Kidney (tissue), 14 donors: ENCODE results near the gene PIGC. TPM values are rescaled to one million over a fixed set of nuclear protein-coding genes. Genes with fewer than 3 reads are reported as not detected.

Experiments used
- DNase-seq, 5 donors: peaks; one replicate each; pipeline ENCODE4 v3.0.0-alpha.2; 2013 to 2020
- FAIRE-seq: peaks from 2 replicates; lab custom pipeline; 2012; peaks lifted over from hg19 to GRCh38; lab: Jason Lieb, UNC
- H3K27ac ChIP-seq, 2 donors: one replicate each; pipeline ENCODE4 v1.7.0; 2013; ENCODE audit warnings: low read depth in 2 of 2, low read length in 2 of 2, inconsistent platforms in 1 of 2
- H3K27me3 ChIP-seq: one replicate; pipeline ENCODE4 v1.7.1; 2013; ENCODE audit warnings: low read length, inconsistent platforms; ENCODE audit not compliant: control insufficient read depth, insufficient read depth
- H3K36me3 ChIP-seq, 3 donors: one replicate each; pipeline versions ENCODE4 v1.7.0 to v1.7.1; 2013; ENCODE audit warnings: low read length in 3 of 3, control low read depth in 1 of 3, inconsistent platforms in 1 of 3; ENCODE audit not compliant: insufficient read depth in 3 of 3, control insufficient read depth in 2 of 3
- H3K4me1 ChIP-seq, 3 donors: one replicate each; pipeline versions ENCODE4 v1.7.0 to v1.7.1; 2013; ENCODE audit warnings: low read length in 3 of 3, inconsistent platforms in 1 of 3, low read depth in 1 of 3; ENCODE audit not compliant: control insufficient read depth in 2 of 3, insufficient read depth in 2 of 3
- H3K4me3 ChIP-seq, 3 donors: one replicate each; pipeline versions ENCODE4 v1.7.0 to v1.8.1; 2013; ENCODE audit warnings: low read length in 3 of 3, control low read depth in 1 of 3, inconsistent platforms in 1 of 3
- H3K9ac ChIP-seq, 3 donors: one replicate each; pipeline versions ENCODE4 v1.7.0 to v1.7.1; 2013; ENCODE audit warnings: low read length in 3 of 3, control low read depth in 1 of 3, inconsistent platforms in 1 of 3
- H3K9me3 ChIP-seq, 3 donors: one replicate each; pipeline versions ENCODE4 v1.7.0 to v1.7.1; 2013; ENCODE audit warnings: low read length in 3 of 3, control low read depth in 1 of 3, inconsistent platforms in 1 of 3; ENCODE audit not compliant: control insufficient read depth in 2 of 3, insufficient read depth in 1 of 3
- CTCF ChIP-seq: IDR thresholded peaks from 3 replicates; pipeline ENCODE4 v1.5.1; 2012; ENCODE audit warnings: mild to moderate bottlenecking, moderate library complexity, borderline replicate concordance; ENCODE audit not compliant: insufficient read depth; ENCODE audit errors: extremely low read depth
- intact Hi-C: fragments of 100-400 bp; cut with DNase I; formaldehyde crosslinking; loops from one replicate; pipeline ENCODE4 v1.11.1; 2022
- polyA plus RNA-seq: library from polyadenylated mRNA; stranded (reverse); fragments of 350-450 nt; fragmentation: Illumina TruSeq; extraction: RNeasy Lipid Tissue Mini Kit (QIAGEN cat#74804); gene quantifications from one replicate; pipeline ENCODE4 v1.2.3, GENCODE V29; 2014; ENCODE audit warnings: low read depth, low replicate concordance; ENCODE audit not compliant: insufficient read depth
- total RNA-seq: library from RNA; stranded (reverse); fragmentation: NEBNext Ultra II Directional; extraction: Animal tissue kit (Norgen Biotek cat#: 25700); gene quantifications from one replicate; pipeline ENCODE4 v1.2.1, GENCODE V29; 2021
- donor health status: control.
- donor health status: control.
- donor health status: control.
- donor health status: control.
- donor health status: control.
- donor health status: DM: yes; HTN: yes; CAD: no.
- donor health status: Normal renal cell carcinoma (clear cell type).

The PIGC gene
- total and polyA plus RNA-seq, 2 donors from 2014 or later = 27.6 to 28.6 TPM

- Histone ChIP-seq H3K36me3 (no peaks in the 10 kb centered on the region), H3K4me3 (no peak overlapping the region), H3K9ac (no peak overlapping the region), H3K27me3 (no peaks in the 10 kb centered on the region), H3K27ac (no peak overlapping the region), H3K4me1 (peaks cover 0 to 9% (median 8%) of the 10 kb centered on the region in 3 donors), H3K9me3 (no peaks in the 10 kb centered on the region)
- intact Hi-C loops = no loop called here
- DNase-seq = peak in 1 of 5 donors; percentile 19
- no peak for TF ChIP-seq CTCF
- no peak for FAIRE-seq
These were observed 5.2 kb upstream of the PIGC start for GRCh38 chr1:172448995-172449584.

DNA sequence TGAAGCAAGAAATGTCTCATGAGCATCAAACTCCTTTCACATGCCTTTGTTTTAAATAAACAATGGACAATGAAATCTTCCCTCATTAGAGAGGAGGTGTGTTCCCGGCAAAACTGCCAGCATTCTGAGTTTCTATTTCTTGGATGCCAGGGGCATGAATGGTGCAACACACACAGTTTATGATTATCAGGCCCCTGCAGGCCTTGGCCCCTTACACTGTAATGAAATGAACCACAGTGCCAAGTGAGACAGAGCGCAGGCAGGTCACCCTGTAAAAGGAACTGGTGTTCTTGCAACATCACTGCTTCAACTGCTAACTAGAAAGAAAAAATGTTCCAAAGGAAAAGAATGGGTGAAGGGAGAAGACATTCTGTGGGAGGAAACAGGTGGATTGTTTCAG, 3.8 kb upstream of the PIGC start:
- H3K27ac ChIP-seq = no peak overlapping the region
- H3K4me3 ChIP-seq = no peak overlapping the region
- H3K4me1 ChIP-seq = peaks cover 3 to 14% (median 14%) of the 10 kb centered on the region in 3 donors
- no peaks in the 10 kb centered on the region for H3K9me3 ChIP-seq
- H3K36me3 ChIP-seq = no peaks in the 10 kb centered on the region
- H3K27me3 ChIP-seq = no peaks in the 10 kb centered on the region
- intact Hi-C loops = no loop called here
- TF ChIP-seq CTCF = no peak
- FAIRE-seq (no peak), DNase-seq (no peak)
- H3K9ac ChIP-seq = no peak overlapping the region

DNA sequence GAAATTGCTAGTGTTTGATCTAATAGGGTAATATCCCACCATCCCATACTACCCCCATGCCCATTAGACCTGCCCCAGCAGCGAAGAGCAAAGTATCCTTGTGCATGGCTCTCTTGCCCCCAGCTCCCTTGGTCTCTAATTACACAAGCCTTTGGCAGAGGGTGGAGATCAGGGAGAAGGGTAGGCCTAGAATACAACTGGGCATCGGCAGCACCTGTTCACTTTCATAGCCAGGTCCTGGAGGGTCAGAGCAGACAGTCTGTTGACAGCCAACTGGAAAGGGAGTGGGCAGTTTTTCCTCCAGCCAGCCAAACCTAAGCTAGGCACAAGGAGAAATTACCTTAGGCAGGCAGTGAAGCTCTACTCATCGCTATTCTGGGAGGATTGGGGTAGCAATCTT, 2.7 kb upstream of the PIGC start:
- DNase-seq (no peak), FAIRE-seq (no peak)
- Histone ChIP-seq H3K9me3 (no peaks in the 10 kb centered on the region), H3K9ac (no peak overlapping the region), H3K36me3 (no peaks in the 10 kb centered on the region), H3K27me3 (no peaks in the 10 kb centered on the region), H3K27ac (no peak overlapping the region), H3K4me3 (no peak overlapping the region), H3K4me1 (peaks cover 3 to 18% (median 14%) of the 10 kb centered on the region in 3 donors)
- intact Hi-C loops = no loop called here
- TF ChIP-seq CTCF = no peak
